ENCODE results near the gene RAPGEF4. TPM values are rescaled to one million over a fixed set of nuclear protein-coding genes. Genes with fewer than 3 reads are reported as not detected.

RAPGEF4 gene
- total RNA-seq, 1 experiment from 2014 or later, result 0.62 TPM

GRCh38 chr2:173043476-173043875, 307.8 kb downstream of the RAPGEF4 start:
- Histone ChIP-seq H3K9me3 (ENCODE audit: control insufficient read depth, insufficient read depth, low read depth, low read length) (no peaks in the 10 kb centered on the region), H3K4me3 (ENCODE audit: low read depth in 2 of 2, low read length in 2 of 2) (no peak overlapping the region), H3K27me3 (ENCODE audit: control insufficient read depth, insufficient read depth, low read length) (no peaks in the 10 kb centered on the region), H3K27ac (ENCODE audit: low read length) (peak overlapping the region; percentile 99), H3K36me3 (ENCODE audit: control insufficient read depth, insufficient read depth, low read length) (no peaks in the 10 kb centered on the region), H3K4me1 (ENCODE audit: control insufficient read depth, insufficient read depth, low read length) (peaks cover 41% of the 10 kb centered on the region)
- no peak for DNase-seq (ENCODE audit: low read depth, low spot score)
- CTCF ChIA-PET, result interaction anchor here (0.7 kb wide), 1 partner anchor 166 kb away, joined by 3 read pairs; no protein-coding TSS in a partner anchor
- POLR2A ChIA-PET, result no interaction called here
- no TSS peak for BruUV-seq (replicated peaks)
- intact Hi-C loops (cut with micrococcal nuclease; ENCODE audit: unreplicated experiment), result no loop called here
- ATAC-seq, result peak; percentile 41
- TF ChIP-seq REST (IDR thresholded peaks at IDR 0.05; ENCODE audit: insufficient read depth in 1 of 2, low read depth in 2 of 2, low read length in 1 of 2) (no peak), TCF7L2 (IDR thresholded peaks at IDR 0.05; ENCODE audit: low read depth, low read length) (no peak), CTCF (IDR thresholded peaks at IDR 0.05) (no peak), POLR2AphosphoS5 (IDR thresholded peaks at IDR 0.05; ENCODE audit: low read depth, low read length) (no peak)
- in situ Hi-C loops (cut with HindIII; ENCODE audit: low pct_unique_long_range_greater_than_20kb, low sequenced_read_pairs), result no loop called here

GRCh38 chr2:173043897-173044519, 308.4 kb downstream of the RAPGEF4 start:
- CTCF ChIA-PET, result interaction anchor here (0.7 kb wide), 1 partner anchor 165 kb away, joined by 3 read pairs; no protein-coding TSS in a partner anchor
- Histone ChIP-seq H3K27me3 (ENCODE audit: control insufficient read depth, insufficient read depth, low read length) (no peaks in the 10 kb centered on the region), H3K27ac (ENCODE audit: low read length) (peak overlapping the region; percentile 99), H3K4me1 (ENCODE audit: control insufficient read depth, insufficient read depth, low read length) (peaks cover 43% of the 10 kb centered on the region), H3K9me3 (ENCODE audit: control insufficient read depth, insufficient read depth, low read depth, low read length) (no peaks in the 10 kb centered on the region), H3K36me3 (ENCODE audit: control insufficient read depth, insufficient read depth, low read length) (no peaks in the 10 kb centered on the region), H3K4me3 (ENCODE audit: low read depth in 2 of 2, low read length in 2 of 2) (no peak overlapping the region)
- intact Hi-C loops (cut with micrococcal nuclease; ENCODE audit: unreplicated experiment) (no loop called here), in situ Hi-C loops (cut with HindIII; ENCODE audit: low pct_unique_long_range_greater_than_20kb, low sequenced_read_pairs) (no loop called here)
- ATAC-seq (peak; percentile 18), DNase-seq (ENCODE audit: low read depth, low spot score) (no peak)
- BruUV-seq (replicated peaks), result no TSS peak
- POLR2A ChIA-PET, result interaction anchor here (0.6 kb wide), 1 partner anchor 38 kb away, joined by 3 read pairs; no protein-coding TSS in a partner anchor
- no peak for TF ChIP-seq REST (IDR thresholded peaks at IDR 0.05; ENCODE audit: insufficient read depth in 1 of 2, low read depth in 2 of 2, low read length in 1 of 2)
- TF ChIP-seq TCF7L2 (IDR thresholded peaks at IDR 0.05; ENCODE audit: low read depth, low read length), result no peak
- TF ChIP-seq CTCF (IDR thresholded peaks at IDR 0.05), result no peak
- TF ChIP-seq SIN3A (IDR thresholded peaks at IDR 0.05; ENCODE audit: borderline replicate concordance, insufficient read depth, low read depth, low read length), result no peak

All from Panc1 (cell line).